SK-N-SH (cell line): Measurements from ENCODE around the gene EBF4. TPM values are rescaled to one million over a fixed set of nuclear protein-coding genes. Genes with fewer than 3 reads are reported as not detected.

Experiments used
- CTCF ChIA-PET: fragments of 300-600, 350-600 bp; formaldehyde crosslinking; extraction: SDS; loops from one replicate; lab custom pipeline; 2021; lab: Yijun Ruan, JAX
- POLR2A ChIA-PET: fragments of 350-600 bp; sonication (Branson Sonifier 250); formaldehyde crosslinking; extraction: SDS; loops from one replicate; lab custom pipeline; 2020; ENCODE audit warnings: antibody characterized with exemption, inconsistent platforms; lab: Yijun Ruan, JAX
- DNase-seq: peaks from one replicate; pipeline ENCODE4 v3.0.0; 2012
- H2AFZ ChIP-seq: fragments of 200-600 bp; sonication (generic); 2 replicates; pipeline ENCODE4 v1.8.1; 2016; ENCODE audit warnings: antibody characterized with exemption, mild to moderate bottlenecking, low read depth
- H3F3A ChIP-seq: fragments of 200-600 bp; sonication (generic); replicated peaks from 2 replicates; pipeline ENCODE3; 2016; ENCODE audit warnings: antibody characterized with exemption, mild to moderate bottlenecking; ENCODE audit not compliant: insufficient read depth
- H3K27ac ChIP-seq, 2 experiments: fragments of 200-500 bp in 1 of 2; fragments of 200-600 bp in 1 of 2; sonication (Bioruptor generic) in 1 of 2; sonication (generic), shearing (Covaris generic) in 1 of 2; 2 replicates each; pipeline versions ENCODE4 v1.5.1 to v1.6.1; 2014 to 2016; ENCODE audit warnings: low read depth in 2 of 2, inconsistent platforms in 1 of 2, low read length in 1 of 2, mild to moderate bottlenecking in 1 of 2, mixed read lengths in 1 of 2
- H3K27me3 ChIP-seq: fragments of 200-600 bp; sonication (generic), shearing (Covaris generic); 2 replicates; pipeline ENCODE4 v1.6.1; 2016; ENCODE audit warnings: mixed run types; ENCODE audit not compliant: insufficient read depth
- H3K36me3 ChIP-seq, 2 experiments: fragments of 200-500 bp in 1 of 2; fragments of 200-600 bp in 1 of 2; sonication (Bioruptor generic) in 1 of 2; sonication (generic) in 1 of 2; replicated peaks in 1 of 2; 2 replicates each; pipeline versions ENCODE3 to v1.5.1; 2014 to 2016; ENCODE audit warnings: low read length in 1 of 2, mild to moderate bottlenecking in 1 of 2; ENCODE audit not compliant: insufficient read depth in 2 of 2, control insufficient read depth in 1 of 2
- H3K4me1 ChIP-seq, 2 experiments: fragments of 200-500 bp in 1 of 2; fragments of 200-600 bp in 1 of 2; sonication (Bioruptor generic) in 1 of 2; sonication (generic), shearing (Covaris generic) in 1 of 2; 2 replicates each; pipeline versions ENCODE4 v1.5.1 to v1.6.1; 2014 to 2016; ENCODE audit warnings: low read depth in 1 of 2, low read length in 1 of 2, mixed run types in 1 of 2; ENCODE audit not compliant: insufficient read depth in 2 of 2, control insufficient read depth in 1 of 2
- H3K4me2 ChIP-seq: fragments of 200-600 bp; sonication (generic), shearing (Covaris generic); 2 replicates; pipeline ENCODE4 v1.6.1; 2017; ENCODE audit warnings: mixed run types
- H3K4me3 ChIP-seq, 2 experiments: fragments of 200-500 bp in 1 of 2; fragments of 200-600 bp in 1 of 2; sonication (Bioruptor generic) in 1 of 2; sonication (generic), shearing (Covaris generic) in 1 of 2; 2 replicates each; pipeline versions ENCODE4 v1.5.1 to v1.8.1; 2014 to 2016; ENCODE audit warnings: low read depth in 2 of 2, inconsistent platforms in 1 of 2, low read length in 1 of 2, mild to moderate bottlenecking in 1 of 2, mixed read lengths in 1 of 2, moderate library complexity in 1 of 2
- H3K79me2 ChIP-seq: fragments of 200-600 bp; sonication (generic); 2 replicates; pipeline ENCODE4 v1.8.1; 2017; ENCODE audit warnings: mild to moderate bottlenecking; ENCODE audit not compliant: insufficient read depth
- H3K9ac ChIP-seq: fragments of 200-600 bp; sonication (generic); 2 replicates; pipeline ENCODE4 v1.6.1; 2017; ENCODE audit warnings: mixed run types
- H3K9me2 ChIP-seq: fragments of 200-600 bp; sonication (generic); 2 replicates; pipeline ENCODE4 v1.6.1; 2017; ENCODE audit warnings: mixed run types
- H3K9me3 ChIP-seq: fragments of 200-600 bp; sonication (generic); 2 replicates; pipeline ENCODE4 v1.6.1; 2017; ENCODE audit warnings: mixed run types, mild to moderate bottlenecking, moderate library complexity
- H4K20me1 ChIP-seq: fragments of 200-600 bp; sonication (generic); 2 replicates; pipeline ENCODE4 v1.6.1; 2017; ENCODE audit warnings: mild to moderate bottlenecking, mixed run types; ENCODE audit not compliant: insufficient read depth
- CHD2 ChIP-seq: fragments of 150-350 bp; IDR thresholded peaks from 2 replicates; pipeline ENCODE4 v1.6.1; 2018; ENCODE audit warnings: low read length; ENCODE audit not compliant: partially characterized antibody
- CTCF ChIP-seq: fragments of 200-600 bp; sonication (generic); IDR thresholded peaks from 2 replicates; pipeline ENCODE4 v1.6.1; 2017; ENCODE audit warnings: antibody characterized with exemption, mild to moderate bottlenecking, moderate library complexity
- ELF1 ChIP-seq: IDR thresholded peaks from 2 replicates; pipeline ENCODE4 v1.4.0; 2012
- EZH2phosphoT487 ChIP-seq: fragments of 200-600 bp; sonication (generic); IDR thresholded peaks from 2 replicates; pipeline ENCODE4 v1.6.1; 2017; ENCODE audit warnings: low read depth, mixed run types, mild to moderate bottlenecking, antibody characterized with exemption, moderate library complexity, borderline replicate concordance
- FOXM1 ChIP-seq: IDR thresholded peaks from 2 replicates; pipeline ENCODE4 v1.4.0; 2012; ENCODE audit warnings: low read depth, mild to moderate bottlenecking
- IRF3 ChIP-seq: fragments of 150-350 bp; IDR thresholded peaks from 2 replicates; pipeline ENCODE4 v1.6.1; 2016; ENCODE audit warnings: mild to moderate bottlenecking, low read depth, low read length
- MEF2A ChIP-seq: IDR thresholded peaks from 2 replicates; pipeline ENCODE4 v1.4.0; 2012; ENCODE audit warnings: low read depth, borderline replicate concordance
- MXI1 ChIP-seq: IDR thresholded peaks from 2 replicates; pipeline ENCODE4 v1.6.1; 2012; ENCODE audit warnings: mild to moderate bottlenecking, low read depth, low read length, improper control_type of control experiment
- RAD21 ChIP-seq: IDR thresholded peaks from 2 replicates; pipeline ENCODE4 v1.6.1; 2012; ENCODE audit warnings: mild to moderate bottlenecking, low read length
- REST ChIP-seq: IDR thresholded peaks from 2 replicates; pipeline ENCODE4 v1.6.1; 2012; ENCODE audit warnings: mild to moderate bottlenecking, low read depth, low read length, moderate library complexity
- RFX5 ChIP-seq: IDR thresholded peaks from 2 replicates; pipeline ENCODE4 v1.6.1; 2012; ENCODE audit warnings: mild to moderate bottlenecking, improper control_type of control experiment, low read length
- SMC3 ChIP-seq: IDR thresholded peaks from 2 replicates; pipeline ENCODE4 v1.6.1; 2012; ENCODE audit warnings: low read depth, low read length, improper control_type of control experiment
- TAF1 ChIP-seq: IDR thresholded peaks from 2 replicates; pipeline ENCODE4 v1.6.1; 2012; ENCODE audit warnings: low read depth, mild to moderate bottlenecking, low read length, moderate library complexity, borderline replicate concordance
- TCF12 ChIP-seq: IDR thresholded peaks from 2 replicates; pipeline ENCODE4 v1.4.0; 2012
- TEAD4 ChIP-seq: IDR thresholded peaks from 2 replicates; pipeline ENCODE4 v1.4.0; 2012; ENCODE audit warnings: mild to moderate bottlenecking, borderline replicate concordance; ENCODE audit not compliant: insufficient read depth
- USF1 ChIP-seq: IDR thresholded peaks from 2 replicates; pipeline ENCODE4 v1.4.0; 2012; ENCODE audit warnings: low read depth, borderline replicate concordance
- USF2 ChIP-seq: fragments of 150-350 bp; IDR thresholded peaks from 2 replicates; pipeline ENCODE4 v1.6.1; 2017; ENCODE audit warnings: antibody characterized with exemption, low read length, low read depth, borderline replicate concordance
- YY1 ChIP-seq: IDR thresholded peaks from 2 replicates; pipeline ENCODE4 v1.4.0; 2012; ENCODE audit warnings: low read depth, mild to moderate bottlenecking
- WGBS: methylation state at CpG from one replicate; pipeline ENCODE4 v1.1.6; 2017; ENCODE audit warnings: low lambda C conversion rate; 5-methylcytosine and 5-hydroxymethylcytosine counted together
- polyA plus RNA-seq, 3 experiments: library from polyadenylated mRNA; depleted of rRNA; stranded (reverse); fragments of >200 nt; gene quantifications; 2 replicates each; pipeline ENCODE4 v1.2.3, GENCODE V29; 2012

Gene EBF4
- polyA plus RNA-seq, 1 of the 3 experiments (the other 2 are of a cell fraction), result 20.6 TPM

GRCh38 chr20:2688041-2688591, 4.5 kb upstream of the EBF4 start:
- no peaks in the 10 kb centered on the region for H3K27me3 ChIP-seq
- ChIA-PET CTCF (interaction anchor here (0.6 to 2.7 kb wide), 21 partner anchors 9 to 313 kb away, joined by 3 to 22 read pairs (median 6); no protein-coding TSS in a partner anchor), POLR2A (no interaction called here)

More at GRCh38 chr20:2688041-2688591, 4.5 kb upstream of the EBF4 start:
- 68% methylated on average over 18 of the region's 18 CpGs for WGBS
- Histone ChIP-seq H3K4me2 (no peak overlapping the region), H3K27ac (no peak overlapping the region), H2AFZ (no peak overlapping the region), H3K79me2 (no peaks in the 10 kb centered on the region), H4K20me1 (no peaks in the 10 kb centered on the region), H3K9me2 (no peaks in the 10 kb centered on the region), H3K4me3 (peak overlapping the region in 1 of 2 experiments; percentile 39; a peak in 1 of 4 replicates), H3F3A (peaks cover 7% of the 10 kb centered on the region), H3K9me3 (no peaks in the 10 kb centered on the region), H3K4me1 (peaks cover 0 to 15% of the 10 kb centered on the region in 2 experiments; a peak in 1 of 4 replicates), H3K9ac (no peak overlapping the region), H3K36me3 (no peaks in the 10 kb centered on the region)
- TF ChIP-seq TCF12, result no peak
- no peak for TF ChIP-seq CHD2
- TF ChIP-seq REST, result no peak
- no peak for TF ChIP-seq USF2
- TF ChIP-seq IRF3, result no peak
- no peak for TF ChIP-seq MXI1
- TF ChIP-seq ELF1, result no peak
- no peak for TF ChIP-seq EZH2phosphoT487
- no peak for TF ChIP-seq TAF1
- no peak for TF ChIP-seq MEF2A
- TF ChIP-seq RAD21, result peak; percentile 78
- no peak for TF ChIP-seq YY1
- peak; percentile 74 for TF ChIP-seq CTCF
- no peak for TF ChIP-seq FOXM1
- TF ChIP-seq SMC3, result peak; percentile 59
- TF ChIP-seq TEAD4, result no peak
- no peak for TF ChIP-seq RFX5
- TF ChIP-seq USF1, result no peak
- DNase-seq, result peak; percentile 76
